GM12878 (cell line): ENCODE results near the gene HDAC5. TPM values are rescaled to one million over a fixed set of nuclear protein-coding genes. Genes with fewer than 3 reads are reported as not detected.
A peak's percentile ranks its signal among the peaks of the same experiment; 100 is the strongest.

ENCODE experiments used
- ASH2L ChIP-seq: fragments of 300-600, 200-600 bp; sonication (generic); IDR thresholded peaks from 2 replicates; pipeline ENCODE4 v1.6.1; 2017; ENCODE audit warnings: low read depth, mild to moderate bottlenecking, borderline replicate concordance
- BMI1 ChIP-seq: fragments of 450-650 bp; IDR thresholded peaks from 2 replicates; pipeline ENCODE4 v1.6.1; 2016; ENCODE audit warnings: mild to moderate bottlenecking, moderate library complexity, borderline replicate concordance
- BRCA1 ChIP-seq: IDR thresholded peaks from 2 replicates; pipeline ENCODE4 v1.6.1; 2011; ENCODE audit warnings: low read depth, low read length, improper control_type of control experiment
- CREM ChIP-seq: IDR thresholded peaks from 2 replicates; pipeline ENCODE4 v1.6.1; 2014; ENCODE audit warnings: antibody characterized with exemption, low read depth
- HCFC1 ChIP-seq: fragments of 150-350 bp; IDR thresholded peaks from 2 replicates; pipeline ENCODE4 v1.6.1; 2014; ENCODE audit warnings: low read length
- HDGF ChIP-seq: fragments of 450-650 bp; IDR thresholded peaks from 2 replicates; pipeline ENCODE4 v1.6.1; 2016; ENCODE audit warnings: antibody characterized with exemption
- NFYB ChIP-seq: IDR thresholded peaks from 2 replicates; pipeline ENCODE4 v1.6.1; 2011; ENCODE audit warnings: low read depth, mild to moderate bottlenecking, low read length, improper control_type of control experiment, moderate library complexity; ENCODE audit not compliant: insufficient read depth
- POU2F2 ChIP-seq: IDR thresholded peaks from 3 replicates; pipeline ENCODE4 v1.6.1; 2011; ENCODE audit warnings: low read depth, mild to moderate bottlenecking, low read length, borderline replicate concordance
- RCOR1 ChIP-seq: conservative IDR thresholded peaks from 2 replicates; pipeline ENCODE4 v1.6.1; 2012; ENCODE audit warnings: low read depth, low read length, improper control_type of control experiment
- SIX5 ChIP-seq: IDR thresholded peaks from 2 replicates; pipeline ENCODE4 v1.6.1; 2011; ENCODE audit warnings: mild to moderate bottlenecking, low read depth, low read length, moderate library complexity; ENCODE audit not compliant: severe bottlenecking
- SMAD1 ChIP-seq: fragments of 450-650 bp; IDR thresholded peaks from 2 replicates; pipeline ENCODE4 v1.6.1; 2018; ENCODE audit warnings: mild to moderate bottlenecking, low read depth; ENCODE audit not compliant: partially characterized antibody
- SREBF2 ChIP-seq: IDR thresholded peaks from 2 replicates; pipeline ENCODE4 v1.6.1; 2012; ENCODE audit warnings: mild to moderate bottlenecking, low read length
- SUPT20H ChIP-seq: IDR thresholded peaks from 2 replicates; pipeline ENCODE4 v1.6.1; 2011; ENCODE audit warnings: low read depth, mild to moderate bottlenecking, low read length, moderate library complexity, borderline replicate concordance; ENCODE audit not compliant: control insufficient read depth
- SUZ12 ChIP-seq: fragments of 200-600 bp; sonication (generic); IDR thresholded peaks from one replicate; pipeline ENCODE4 v1.6.1; 2018; ENCODE audit warnings: antibody characterized with exemption, mild to moderate bottlenecking; ENCODE audit not compliant: unreplicated experiment
- TAF1 ChIP-seq: IDR thresholded peaks from 2 replicates; pipeline ENCODE4 v1.6.1; 2011; ENCODE audit warnings: mild to moderate bottlenecking, low read depth, low read length, borderline replicate concordance
- TARDBP ChIP-seq: IDR thresholded peaks from 2 replicates; pipeline ENCODE4 v1.6.1; 2016; ENCODE audit warnings: borderline replicate concordance
- TCF3 ChIP-seq: IDR thresholded peaks from 2 replicates; pipeline ENCODE4 v1.6.1; 2012; ENCODE audit warnings: low read depth, mild to moderate bottlenecking, low read length, borderline replicate concordance; ENCODE audit not compliant: insufficient read depth
- TCF7 ChIP-seq: IDR thresholded peaks from 2 replicates; pipeline ENCODE4 v1.6.1; 2014; ENCODE audit warnings: antibody characterized with exemption, borderline replicate concordance
- YBX1 ChIP-seq: fragments of 450-650 bp; IDR thresholded peaks from 2 replicates; pipeline ENCODE4 v1.6.1; 2016; ENCODE audit warnings: antibody characterized with exemption
- ZNF24 ChIP-seq: fragments of 450-650 bp; IDR thresholded peaks from 2 replicates; pipeline ENCODE4 v1.6.1; 2017; ENCODE audit warnings: antibody characterized with exemption, mild to moderate bottlenecking
- ZNF384 ChIP-seq: IDR thresholded peaks from 2 replicates; pipeline ENCODE4 v1.6.1; 2012; ENCODE audit warnings: low read depth, mild to moderate bottlenecking, low read length, improper control_type of control experiment, borderline replicate concordance
- polyA plus RNA-seq, 11 experiments: library from polyadenylated mRNA; depleted of rRNA in 4 of 11; unstranded in 6 of 11; stranded (reverse) in 5 of 11; fragments of >200 nt; fragmentation: Nextera tagmentation in 4 of 11; fragmentation: Illumina TruSeq in 1 of 11; extraction: Ambion mirVana in 4 of 11; extraction: Trizol in 1 of 11; gene quantifications; 1 replicate in 1 of 11; 2 replicates in 10 of 11; pipeline versions ENCODE4 v1.2.1 to v1.2.3, GENCODE V29; 2011 to 2016; ENCODE audit warnings: inconsistent platforms in 2 of 11, missing spikeins in 2 of 11, low read depth in 1 of 11
- total RNA-seq, 4 experiments: library from RNA; depleted of rRNA in 3 of 4; stranded (reverse); fragments of >200 nt in 3 of 4; fragmentation: Illumina TruSeq in 1 of 4; extraction: Trizol in 1 of 4; gene quantifications; 2 replicates each; pipeline versions ENCODE4 v1.2.1 to v1.2.3, GENCODE V29; 2013 to 2021
- TF ChIP-seq, protein P1 (sequence below): fragments of 450-650 bp; IDR thresholded peaks from 2 replicates; pipeline ENCODE4 v1.6.1; 2014; ENCODE audit warnings: mild to moderate bottlenecking
- TF ChIP-seq, protein P2 (sequence below): IDR thresholded peaks from 2 replicates; pipeline ENCODE4 v1.6.1; 2011; ENCODE audit warnings: borderline replicate concordance, low read depth, mild to moderate bottlenecking, moderate library complexity, mixed read lengths, low read length; ENCODE audit not compliant: insufficient read depth; ENCODE audit errors: extremely low read length
- TF ChIP-seq, protein P3 (sequence below): IDR thresholded peaks from 2 replicates; pipeline ENCODE4 v1.6.1; 2012; ENCODE audit warnings: low read depth, low read length, improper control_type of control experiment
- TF ChIP-seq, protein P4 (sequence below): fragments of 450-650 bp; formaldehyde crosslinking; IDR thresholded peaks from 2 replicates; pipeline ENCODE4 v1.4.0; 2020; ENCODE audit warnings: mild to moderate bottlenecking, moderate library complexity

Gene HDAC5
- total and polyA plus RNA-seq, 10 of the 15 experiments (the other 5 are each of a cell fraction or from before 2014, with no cell fraction given), result 1.1 to 58.0 (median 27.3) TPM

DNA sequence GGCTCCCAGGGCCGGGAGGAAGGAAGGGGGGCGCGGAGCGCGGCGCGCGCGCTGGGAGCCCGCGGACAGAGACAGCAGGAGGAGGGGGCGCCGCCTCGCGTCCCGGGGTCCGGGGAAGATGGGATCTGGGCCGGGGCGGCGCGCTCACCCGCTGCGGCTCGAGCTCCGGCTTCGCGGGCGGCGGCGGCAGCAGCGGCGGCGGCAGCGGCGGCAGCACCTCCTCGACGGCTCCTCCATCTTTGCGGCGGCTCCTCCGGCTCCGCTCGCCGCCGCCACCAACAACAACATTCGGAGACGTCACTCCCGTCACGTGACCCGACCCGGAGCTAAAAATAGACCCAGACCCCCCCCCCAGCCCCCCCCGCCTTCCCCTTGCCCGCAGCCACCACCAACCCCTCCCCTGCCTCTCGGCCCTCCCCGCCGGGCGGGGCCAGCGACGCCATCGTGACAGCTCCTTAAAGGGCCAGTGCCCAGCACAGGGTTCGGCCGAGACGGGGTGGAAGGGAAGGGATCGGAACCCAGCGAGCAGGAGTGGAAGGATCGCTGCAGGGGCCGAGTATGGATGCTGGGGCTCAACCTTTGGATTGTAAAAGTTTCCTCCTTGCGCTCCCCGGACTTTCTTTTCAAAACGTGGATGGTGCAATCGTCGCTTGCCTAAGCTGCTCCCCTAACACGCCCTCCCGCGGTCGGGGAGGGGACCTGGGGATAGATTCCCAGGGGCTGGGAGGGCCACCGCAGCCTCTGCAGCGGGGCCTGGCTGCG, at the start of gene HDAC5 (continued):
- TF ChIP-seq, protein P1, sequence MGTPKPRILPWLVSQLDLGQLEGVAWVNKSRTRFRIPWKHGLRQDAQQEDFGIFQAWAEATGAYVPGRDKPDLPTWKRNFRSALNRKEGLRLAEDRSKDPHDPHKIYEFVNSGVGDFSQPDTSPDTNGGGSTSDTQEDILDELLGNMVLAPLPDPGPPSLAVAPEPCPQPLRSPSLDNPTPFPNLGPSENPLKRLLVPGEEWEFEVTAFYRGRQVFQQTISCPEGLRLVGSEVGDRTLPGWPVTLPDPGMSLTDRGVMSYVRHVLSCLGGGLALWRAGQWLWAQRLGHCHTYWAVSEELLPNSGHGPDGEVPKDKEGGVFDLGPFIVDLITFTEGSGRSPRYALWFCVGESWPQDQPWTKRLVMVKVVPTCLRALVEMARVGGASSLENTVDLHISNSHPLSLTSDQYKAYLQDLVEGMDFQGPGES, result 0 out of 2 replicates have a peak, but pooled peaks have one; percentile 19
- TF ChIP-seq HDGF, result 0 out of 2 replicates have a peak, but pooled peaks have one; percentile 80
- TF ChIP-seq SIX5, result no peak
- TF ChIP-seq, protein P2, sequence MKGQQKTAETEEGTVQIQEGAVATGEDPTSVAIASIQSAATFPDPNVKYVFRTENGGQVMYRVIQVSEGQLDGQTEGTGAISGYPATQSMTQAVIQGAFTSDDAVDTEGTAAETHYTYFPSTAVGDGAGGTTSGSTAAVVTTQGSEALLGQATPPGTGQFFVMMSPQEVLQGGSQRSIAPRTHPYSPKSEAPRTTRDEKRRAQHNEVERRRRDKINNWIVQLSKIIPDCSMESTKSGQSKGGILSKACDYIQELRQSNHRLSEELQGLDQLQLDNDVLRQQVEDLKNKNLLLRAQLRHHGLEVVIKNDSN, result peak; percentile 72
- TF ChIP-seq ZNF24, result no peak
- TF ChIP-seq ASH2L, result 0 out of 2 replicates have a peak, but pooled peaks have one; percentile 55
- no peak for TF ChIP-seq SREBF2
- no peak for TF ChIP-seq TCF3
- TF ChIP-seq SUZ12, result no peak
- no peak for TF ChIP-seq BRCA1
- TF ChIP-seq TAF1, result no peak
- TF ChIP-seq, protein P3, sequence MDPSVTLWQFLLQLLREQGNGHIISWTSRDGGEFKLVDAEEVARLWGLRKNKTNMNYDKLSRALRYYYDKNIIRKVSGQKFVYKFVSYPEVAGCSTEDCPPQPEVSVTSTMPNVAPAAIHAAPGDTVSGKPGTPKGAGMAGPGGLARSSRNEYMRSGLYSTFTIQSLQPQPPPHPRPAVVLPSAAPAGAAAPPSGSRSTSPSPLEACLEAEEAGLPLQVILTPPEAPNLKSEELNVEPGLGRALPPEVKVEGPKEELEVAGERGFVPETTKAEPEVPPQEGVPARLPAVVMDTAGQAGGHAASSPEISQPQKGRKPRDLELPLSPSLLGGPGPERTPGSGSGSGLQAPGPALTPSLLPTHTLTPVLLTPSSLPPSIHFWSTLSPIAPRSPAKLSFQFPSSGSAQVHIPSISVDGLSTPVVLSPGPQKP, result no peak
- TF ChIP-seq CREM, result peak; percentile 65
- TF ChIP-seq RCOR1, result 0 out of 2 replicates have a peak, but pooled peaks have one; percentile 17
- TF ChIP-seq NFYB, result no peak
- TF ChIP-seq BMI1, result no peak
- no peak for TF ChIP-seq HCFC1
- TF ChIP-seq YBX1, result no peak
- TF ChIP-seq, protein P4, sequence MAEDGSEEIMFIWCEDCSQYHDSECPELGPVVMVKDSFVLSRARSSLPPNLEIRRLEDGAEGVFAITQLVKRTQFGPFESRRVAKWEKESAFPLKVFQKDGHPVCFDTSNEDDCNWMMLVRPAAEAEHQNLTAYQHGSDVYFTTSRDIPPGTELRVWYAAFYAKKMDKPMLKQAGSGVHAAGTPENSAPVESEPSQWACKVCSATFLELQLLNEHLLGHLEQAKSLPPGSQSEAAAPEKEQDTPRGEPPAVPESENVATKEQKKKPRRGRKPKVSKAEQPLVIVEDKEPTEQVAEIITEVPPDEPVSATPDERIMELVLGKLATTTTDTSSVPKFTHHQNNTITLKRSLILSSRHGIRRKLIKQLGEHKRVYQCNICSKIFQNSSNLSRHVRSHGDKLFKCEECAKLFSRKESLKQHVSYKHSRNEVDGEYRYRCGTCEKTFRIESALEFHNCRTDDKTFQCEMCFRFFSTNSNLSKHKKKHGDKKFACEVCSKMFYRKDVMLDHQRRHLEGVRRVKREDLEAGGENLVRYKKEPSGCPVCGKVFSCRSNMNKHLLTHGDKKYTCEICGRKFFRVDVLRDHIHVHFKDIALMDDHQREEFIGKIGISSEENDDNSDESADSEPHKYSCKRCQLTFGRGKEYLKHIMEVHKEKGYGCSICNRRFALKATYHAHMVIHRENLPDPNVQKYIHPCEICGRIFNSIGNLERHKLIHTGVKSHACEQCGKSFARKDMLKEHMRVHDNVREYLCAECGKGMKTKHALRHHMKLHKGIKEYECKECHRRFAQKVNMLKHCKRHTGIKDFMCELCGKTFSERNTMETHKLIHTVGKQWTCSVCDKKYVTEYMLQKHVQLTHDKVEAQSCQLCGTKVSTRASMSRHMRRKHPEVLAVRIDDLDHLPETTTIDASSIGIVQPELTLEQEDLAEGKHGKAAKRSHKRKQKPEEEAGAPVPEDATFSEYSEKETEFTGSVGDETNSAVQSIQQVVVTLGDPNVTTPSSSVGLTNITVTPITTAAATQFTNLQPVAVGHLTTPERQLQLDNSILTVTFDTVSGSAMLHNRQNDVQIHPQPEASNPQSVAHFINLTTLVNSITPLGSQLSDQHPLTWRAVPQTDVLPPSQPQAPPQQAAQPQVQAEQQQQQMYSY (CRISPR knock-in tag), result no peak
- TF ChIP-seq POU2F2, result peak; percentile 13; the same call in 1 of the 3 replicates
- no peak for TF ChIP-seq TCF7
- TF ChIP-seq SMAD1, result no peak
- TF ChIP-seq TARDBP, result no peak
- TF ChIP-seq ZNF384, result no peak
- TF ChIP-seq SUPT20H, result no peak
